NCI-H510A (cell line): ENCODE data around the gene TSR3.

Source experiments
- DNase-seq: peaks from one replicate; lab custom pipeline; 2025; lab: John Stamatoyannopoulos, UW

Gene TSR3

GRCh38 chr16:1351582-1352362 lies at the start of gene TSR3, which contains the start of gene GNPTG:
Gene TSR3, minus strand, starts transcription at chr16:1351878. Its CDS starts 74 bp downstream, at chr16:1351804.
Gene GNPTG, plus strand, starts transcription at chr16:1351931. Its CDS starts 35 bp downstream, at chr16:1351966.
- DNase-seq = no peak

DNA sequence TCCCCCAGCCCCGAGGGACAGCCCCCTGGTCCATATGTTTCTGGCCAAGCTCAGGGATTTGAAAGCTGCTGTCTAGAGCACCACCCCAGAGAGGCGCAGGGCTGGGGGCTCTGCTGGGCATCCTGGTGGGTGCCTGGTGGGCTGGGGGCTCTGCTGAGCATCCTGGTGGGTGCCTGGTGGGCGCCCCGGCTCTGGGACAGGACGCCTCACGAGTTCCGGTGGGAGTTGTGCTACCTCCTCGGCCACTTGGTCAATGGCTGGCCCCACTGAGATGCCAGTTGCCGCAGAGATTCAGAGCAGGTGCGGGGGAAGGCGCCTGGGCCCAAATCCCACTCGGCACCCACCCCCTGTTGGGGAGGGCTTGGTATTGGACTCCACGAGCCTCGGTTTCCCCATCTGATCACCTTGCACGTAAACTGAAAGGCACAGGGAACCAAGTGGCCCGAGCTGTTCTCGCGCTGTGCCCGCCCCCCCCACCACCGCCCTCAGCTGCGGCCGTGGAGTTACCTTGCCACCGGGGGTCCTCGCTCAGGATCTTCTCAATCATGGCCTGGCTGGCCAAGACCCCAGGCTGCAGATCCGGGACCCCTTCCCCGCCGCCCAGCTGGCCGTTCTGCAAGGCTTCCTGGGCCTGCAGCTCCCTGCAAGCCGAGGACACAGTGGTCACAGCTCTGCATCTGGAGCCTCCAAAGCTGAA lies 49.5 kb upstream of the TSR3 start:
- no peak for DNase-seq

GRCh38 chr16:1398826-1399581 lies 47.3 kb upstream of the TSR3 start:
- DNase-seq = no peak

GRCh38 chr16:1398351-1398750 lies 46.7 kb upstream of the TSR3 start:
- DNase-seq = no peak

GRCh38 chr16:1397779-1398178 lies 46.1 kb upstream of the TSR3 start:
- DNase-seq = no peak

- DNase-seq = no peak
Observed at GRCh38 chr16:1395444-1396031, 43.9 kb upstream of the TSR3 start.

DNA sequence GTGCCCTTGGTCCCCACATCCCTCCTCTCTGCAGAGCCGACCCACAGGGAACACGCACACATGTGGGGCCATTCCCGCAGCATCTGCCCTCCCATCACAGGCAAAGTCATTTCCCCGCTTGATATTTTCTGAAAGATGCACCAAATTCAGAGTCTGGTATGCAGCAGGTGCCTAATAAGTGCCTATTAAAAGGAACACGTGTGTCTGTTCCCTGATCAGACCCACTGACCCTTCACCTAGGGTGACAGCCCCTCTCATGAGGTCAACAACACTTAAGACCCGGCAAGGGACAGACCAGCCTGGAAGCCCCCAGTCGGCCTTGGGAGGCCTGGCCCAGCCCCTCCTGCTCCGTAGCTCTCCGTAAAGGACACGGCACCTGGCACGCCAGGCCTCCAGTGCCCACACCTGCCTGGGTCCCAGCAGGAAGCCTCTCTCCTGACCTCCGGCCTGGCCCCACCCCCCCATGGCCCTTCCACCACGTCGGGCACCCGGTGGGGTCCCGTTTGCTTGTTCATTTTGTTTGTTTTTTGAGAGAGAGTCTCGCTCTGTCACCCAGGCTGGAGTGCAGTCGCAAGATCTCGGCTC lies 42.8 kb upstream of the TSR3 start:
- DNase-seq = no peak

DNA sequence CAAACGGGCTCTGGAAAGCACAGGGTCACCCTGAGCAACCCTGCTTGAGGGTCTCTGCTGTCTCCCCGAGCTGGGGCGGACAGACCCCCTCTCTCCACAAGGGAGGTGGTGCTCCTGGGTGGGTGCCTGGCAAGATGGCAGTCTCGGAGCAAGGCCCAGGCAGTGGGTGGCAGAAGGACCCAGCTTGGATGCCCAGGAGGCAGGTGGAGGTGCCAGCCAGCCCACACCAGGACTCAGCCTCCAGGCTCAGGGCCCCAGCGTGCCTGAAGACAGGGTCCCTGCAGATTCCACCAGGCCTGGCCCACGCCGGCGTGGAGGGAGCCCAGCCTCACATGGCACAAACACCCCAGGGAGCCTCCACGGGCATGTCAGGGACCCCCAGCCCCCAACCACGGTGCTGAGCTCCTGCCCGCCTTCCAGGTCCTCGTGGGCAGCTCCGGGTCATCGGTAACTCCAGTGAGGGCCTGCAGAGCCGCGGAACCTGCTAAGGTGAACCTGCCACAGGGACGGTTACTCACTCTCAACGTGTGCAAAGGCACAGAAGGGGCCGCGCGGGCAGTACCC lies 42.0 kb upstream of the TSR3 start:
- no peak for DNase-seq

- no peak for DNase-seq
Observed at GRCh38 chr16:1392826-1393225, 41.1 kb upstream of the TSR3 start.

DNA sequence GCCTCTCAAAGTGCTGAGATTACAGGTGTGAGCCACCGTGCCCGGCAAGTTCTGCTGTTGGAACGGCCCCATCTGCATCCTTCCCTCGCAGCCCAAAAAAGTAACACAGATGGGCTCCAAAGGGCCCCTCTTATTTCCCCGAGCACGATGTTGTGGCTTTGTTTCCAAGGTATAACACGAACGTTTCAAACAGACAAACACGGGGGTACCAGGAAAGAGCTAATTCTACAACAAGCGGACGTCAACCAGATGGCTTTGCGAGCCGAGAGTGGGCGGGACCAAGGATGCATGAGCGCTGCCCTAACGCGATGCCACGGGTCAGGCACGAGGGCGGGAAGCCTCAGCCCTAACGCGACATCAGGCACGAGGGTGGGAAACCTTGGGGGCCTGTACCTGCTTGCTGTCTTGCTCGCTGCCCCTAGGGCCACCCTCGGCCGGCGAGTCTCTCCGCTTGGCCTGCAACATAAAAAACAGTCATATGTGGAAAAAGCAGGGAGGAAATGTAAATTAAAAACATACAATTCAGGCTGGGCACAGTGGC lies 38.6 kb upstream of the TSR3 start:
- DNase-seq = no peak

DNA sequence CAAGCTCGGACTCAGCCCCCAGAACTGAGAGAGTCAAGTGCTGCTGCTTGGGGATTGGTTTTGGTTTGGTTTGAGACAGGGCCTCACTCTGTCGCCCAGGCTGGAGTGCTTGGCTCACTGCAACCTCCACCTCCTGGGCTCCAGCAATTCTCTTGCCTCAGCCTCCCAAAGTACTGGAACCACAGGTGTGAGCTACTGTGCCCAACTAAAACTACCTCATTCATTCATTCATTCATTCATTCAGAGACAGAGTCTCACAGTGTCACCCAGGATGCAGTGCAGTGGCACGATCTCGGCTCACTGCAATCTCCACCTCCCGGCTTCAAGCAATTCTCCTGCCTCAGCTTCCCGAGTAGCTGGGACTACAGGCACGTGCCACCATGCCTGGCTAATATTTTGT lies 38.1 kb upstream of the TSR3 start:
- no peak for DNase-seq

GRCh38 chr16:1387331-1387730 lies 35.7 kb upstream of the TSR3 start:
- no peak for DNase-seq

GRCh38 chr16:1385232-1385631 lies 33.6 kb upstream of the TSR3 start:
- DNase-seq = no peak

GRCh38 chr16:1383556-1383955 lies 31.9 kb upstream of the TSR3 start:
- DNase-seq = no peak

GRCh38 chr16:1381612-1382406 lies 30.1 kb upstream of the TSR3 start:
- no peak for DNase-seq

DNA sequence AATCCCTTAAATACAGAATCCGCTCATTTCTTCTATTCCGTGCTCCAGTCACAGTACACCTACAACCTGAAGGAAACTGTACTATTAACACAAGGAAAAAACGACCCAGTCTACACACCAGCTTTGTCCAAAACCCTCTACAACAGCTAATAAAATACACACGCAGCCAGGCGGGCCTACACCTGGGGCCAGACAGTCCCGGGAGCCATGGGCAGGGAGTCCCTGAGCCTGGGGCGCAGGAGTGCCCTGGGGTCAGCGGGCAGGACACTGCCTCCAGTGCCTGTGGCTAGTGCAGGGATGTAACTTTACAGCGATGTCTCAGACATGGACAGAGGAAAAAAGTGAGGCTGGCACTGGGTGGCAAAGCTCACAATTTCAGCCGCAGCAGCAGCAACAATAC lies 28.5 kb upstream of the TSR3 start:
- DNase-seq = no peak

GRCh38 chr16:1379304-1380076 lies 27.8 kb upstream of the TSR3 start:
- no peak for DNase-seq

- DNase-seq = no peak
Observed at GRCh38 chr16:1378804-1379303, 27.2 kb upstream of the TSR3 start.

DNA sequence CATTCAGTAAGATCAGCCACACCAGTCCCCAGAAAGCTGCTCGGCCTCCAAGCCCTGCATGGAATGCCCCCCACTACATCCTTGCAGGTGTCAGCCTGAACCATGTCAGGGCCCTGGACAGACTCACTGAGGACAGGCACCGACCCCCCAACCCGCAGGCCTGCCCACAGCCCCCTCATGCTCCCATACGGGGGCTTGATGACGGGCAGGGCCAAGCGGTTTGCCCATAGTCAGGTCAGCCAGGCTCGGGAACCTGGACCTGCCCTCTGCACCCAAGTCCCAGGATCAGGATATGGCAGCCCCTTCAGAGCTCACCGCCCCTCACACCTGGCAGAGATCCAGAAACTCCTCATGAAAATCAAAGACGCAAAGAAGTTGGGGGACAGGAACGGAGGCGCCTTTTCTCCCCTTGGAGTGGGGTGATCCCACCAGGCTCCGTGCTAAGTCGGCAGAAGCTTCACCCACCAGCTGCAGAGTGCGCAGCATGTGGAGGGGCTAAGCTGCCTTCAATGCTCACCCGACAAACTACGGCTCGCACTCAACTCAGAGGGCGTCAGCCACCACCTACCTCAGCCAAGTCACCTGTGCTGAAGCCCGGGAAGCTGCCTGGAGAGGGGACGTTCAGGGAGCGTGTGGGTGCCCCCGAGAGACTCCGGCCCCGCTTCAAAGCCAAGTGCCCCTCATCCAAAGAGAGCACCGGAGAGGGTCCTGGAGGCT lies 26.6 kb upstream of the TSR3 start:
- no peak for DNase-seq
